HG03064 (cell line): ENCODE measurements around the gene ZNF275.
A peak's percentile ranks its signal among the peaks of the same experiment; 100 is the strongest.
"Not testable (repeated sequence)": the region's sequence is repeated elsewhere in the genome, so short reads cannot be mapped to it uniquely, and the experiment has no call there.

Source experiments
- ATAC-seq: cut with Tn5 transposase; IDR thresholded peaks from one replicate; pipeline ENCODE4 v1.9.1; 2021; ENCODE audit warnings: low read depth; ENCODE audit not compliant: unreplicated experiment

Gene ZNF275

GRCh38 chrX:153333821-153334653 is at the start of gene ZNF275:
ZNF275 (plus strand) TSS chrX:153334153; CDS start chrX:153336680, 2,527 bp downstream.
- peak; percentile 83 for ATAC-seq

GRCh38 chrX:153285678-153286077 is 48.3 kb upstream of the ZNF275 start:
- ATAC-seq = not testable (repeated sequence)

GRCh38 chrX:153288807-153289206 is 45.1 kb upstream of the ZNF275 start:
- not testable (repeated sequence) for ATAC-seq

GRCh38 chrX:153293485-153294071 is 40.4 kb upstream of the ZNF275 start:
- not testable (repeated sequence) for ATAC-seq

- no peak for ATAC-seq
These were observed 36.6 kb upstream of the ZNF275 start for GRCh38 chrX:153297376-153297775.

- ATAC-seq = no peak
These were observed 34.1 kb upstream of the ZNF275 start for GRCh38 chrX:153299855-153300254.

- ATAC-seq = no peak
These were observed 32.2 kb upstream of the ZNF275 start for GRCh38 chrX:153301746-153302145.

GRCh38 chrX:153302796-153303195 is 31.2 kb upstream of the ZNF275 start:
- ATAC-seq = no peak

GRCh38 chrX:153303276-153304262 is 30.4 kb upstream of the ZNF275 start:
- no peak for ATAC-seq

- ATAC-seq = no peak
These were observed 28.8 kb upstream of the ZNF275 start for GRCh38 chrX:153304988-153305736.

GRCh38 chrX:153305972-153306371 is 28.0 kb upstream of the ZNF275 start:
- ATAC-seq = no peak

- ATAC-seq = no peak
These were observed 27.3 kb upstream of the ZNF275 start for GRCh38 chrX:153306527-153307115.

GRCh38 chrX:153307276-153308178 is 26.4 kb upstream of the ZNF275 start:
- no peak for ATAC-seq

GRCh38 chrX:153310901-153311300 is 23.1 kb upstream of the ZNF275 start:
- ATAC-seq = no peak

GRCh38 chrX:153312041-153312440 is 21.9 kb upstream of the ZNF275 start:
- no peak for ATAC-seq

GRCh38 chrX:153312842-153313241 is 21.1 kb upstream of the ZNF275 start:
- no peak for ATAC-seq

GRCh38 chrX:153317306-153317705 is 16.6 kb upstream of the ZNF275 start:
- ATAC-seq = no peak

GRCh38 chrX:153317996-153318722 is 15.8 kb upstream of the ZNF275 start:
- ATAC-seq = no peak
